T-helper 1 cell treated with Interleukin-12 subunit alpha and Interleukin-12 subunit beta and Interleukin-4 antibody, amounts not matched to agents 30 ng/mL and 1 ng/mL, for 36 hours (primary cell): Measurements from ENCODE around the gene CDK14. TPM values are rescaled to one million over a fixed set of nuclear protein-coding genes. Genes with fewer than 3 reads are reported as not detected.

ENCODE experiments used
- intact Hi-C: fragments of 100-400 bp; cut with micrococcal nuclease; formaldehyde crosslinking; loops from one replicate; pipeline ENCODE4 v1.15.1; 2024
- total RNA-seq: library from RNA; stranded (reverse); gene quantifications from 2 replicates; pipeline ENCODE4 v1.2.3, GENCODE V29; 2022

Gene CDK14
- total RNA-seq, 1 donor from 2014 or later: 0.34 TPM

GRCh38 chr7:90835861-90836260 is 239.7 kb downstream of the CDK14 start:
- intact Hi-C loops: no loop called here

GRCh38 chr7:90836937-90837336 is 240.8 kb downstream of the CDK14 start:
- intact Hi-C loops: no loop called here

- intact Hi-C loops: no loop called here
Measured at GRCh38 chr7:90838799-90839198, 242.7 kb downstream of the CDK14 start.

- intact Hi-C loops: no loop called here
Measured at GRCh38 chr7:90839316-90839715, 243.2 kb downstream of the CDK14 start.

- intact Hi-C loops: no loop called here
Measured at GRCh38 chr7:90839727-90840291, 243.7 kb downstream of the CDK14 start.

GRCh38 chr7:90841759-90842429 is 245.8 kb downstream of the CDK14 start:
- intact Hi-C loops: no loop called here

- intact Hi-C loops: no loop called here
Measured at GRCh38 chr7:90842430-90842788, 246.3 kb downstream of the CDK14 start.

GRCh38 chr7:90843472-90843871 is 247.4 kb downstream of the CDK14 start:
- intact Hi-C loops: no loop called here

- intact Hi-C loops: no loop called here
Measured at GRCh38 chr7:90844421-90844820, 248.3 kb downstream of the CDK14 start.

GRCh38 chr7:90846192-90846591 is 250.1 kb downstream of the CDK14 start:
- intact Hi-C loops: no loop called here

GRCh38 chr7:90850066-90850465 is 253.9 kb downstream of the CDK14 start:
- intact Hi-C loops: no loop called here

GRCh38 chr7:90850471-90850870 is 254.3 kb downstream of the CDK14 start:
- intact Hi-C loops: no loop called here

- intact Hi-C loops: no loop called here
Measured at GRCh38 chr7:90853205-90853604, 257.1 kb downstream of the CDK14 start.

GRCh38 chr7:90856351-90857070 is 260.4 kb downstream of the CDK14 start:
- intact Hi-C loops: no loop called here

- intact Hi-C loops: no loop called here
Measured at GRCh38 chr7:90857603-90858002, 261.5 kb downstream of the CDK14 start.

- intact Hi-C loops: no loop called here
Measured at GRCh38 chr7:90858546-90858945, 262.4 kb downstream of the CDK14 start.

GRCh38 chr7:90859521-90859920 is 263.4 kb downstream of the CDK14 start:
- intact Hi-C loops: no loop called here

- intact Hi-C loops: no loop called here
Measured at GRCh38 chr7:90864088-90864487, 268.0 kb downstream of the CDK14 start.

- intact Hi-C loops: no loop called here
Measured at GRCh38 chr7:90869335-90869734, 273.2 kb downstream of the CDK14 start.

GRCh38 chr7:90876701-90877100 is 280.6 kb downstream of the CDK14 start:
- intact Hi-C loops: no loop called here

GRCh38 chr7:90877201-90877600 is 281.1 kb downstream of the CDK14 start:
- intact Hi-C loops: no loop called here

GRCh38 chr7:90879924-90880323 is 283.8 kb downstream of the CDK14 start:
- intact Hi-C loops: no loop called here

GRCh38 chr7:90886416-90886815 is 290.3 kb downstream of the CDK14 start:
- intact Hi-C loops: no loop called here
